ENCODE data around the gene DTNB.

DNA sequence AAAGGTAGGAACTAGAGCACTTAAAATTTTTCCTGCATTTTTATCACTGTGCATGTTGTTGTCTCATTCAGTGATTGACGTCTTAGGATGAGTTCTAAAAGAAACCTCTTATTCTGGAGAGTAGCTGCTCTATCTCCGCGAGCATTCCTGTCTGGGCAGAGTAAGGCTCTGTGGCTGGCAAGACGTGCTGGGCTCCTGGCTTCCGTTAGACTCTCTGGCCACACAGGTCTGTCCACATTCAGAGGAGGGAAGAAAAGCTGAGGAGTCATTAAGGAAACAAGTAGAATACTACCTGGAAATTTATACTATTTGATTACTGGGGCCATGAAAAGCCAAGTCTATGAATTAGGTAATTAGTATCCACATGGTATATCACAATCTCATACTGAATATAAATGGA lies 193.6 kb downstream of the DTNB start:
- no peak for TF ChIP-seq CTCF (conservative IDR thresholded peaks at IDR 0.05; ENCODE audit: low read depth, low read length)
- no peak for TF ChIP-seq MXI1 (IDR thresholded peaks at IDR 0.05; ENCODE audit: borderline replicate concordance, low read depth, low read length)
- no peak for TF ChIP-seq POLR2A (IDR thresholded peaks at IDR 0.05; ENCODE audit: low read depth, low read length)
- TF ChIP-seq RAD21 (IDR thresholded peaks at IDR 0.05; ENCODE audit: low read length) = no peak
- TF ChIP-seq RFX5 (IDR thresholded peaks at IDR 0.05; ENCODE audit: low read depth, low read length) = no peak
- TF ChIP-seq, protein P1, sequence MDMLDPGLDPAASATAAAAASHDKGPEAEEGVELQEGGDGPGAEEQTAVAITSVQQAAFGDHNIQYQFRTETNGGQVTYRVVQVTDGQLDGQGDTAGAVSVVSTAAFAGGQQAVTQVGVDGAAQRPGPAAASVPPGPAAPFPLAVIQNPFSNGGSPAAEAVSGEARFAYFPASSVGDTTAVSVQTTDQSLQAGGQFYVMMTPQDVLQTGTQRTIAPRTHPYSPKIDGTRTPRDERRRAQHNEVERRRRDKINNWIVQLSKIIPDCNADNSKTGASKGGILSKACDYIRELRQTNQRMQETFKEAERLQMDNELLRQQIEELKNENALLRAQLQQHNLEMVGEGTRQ (IDR thresholded peaks at IDR 0.05; ENCODE audit: low read depth, low read length) = no peak
- no peak for TF ChIP-seq CEBPB (IDR thresholded peaks at IDR 0.05; ENCODE audit: low read depth, low read length)
- TF ChIP-seq SMC3 (IDR thresholded peaks at IDR 0.05; ENCODE audit: low read depth, low read length) = no peak
